ENCODE data around the gene TACC2.
"Not testable (repeated sequence)": the region's sequence is repeated elsewhere in the genome, so short reads cannot be mapped to it uniquely, and the experiment has no call there.

TACC2 gene, protein sequence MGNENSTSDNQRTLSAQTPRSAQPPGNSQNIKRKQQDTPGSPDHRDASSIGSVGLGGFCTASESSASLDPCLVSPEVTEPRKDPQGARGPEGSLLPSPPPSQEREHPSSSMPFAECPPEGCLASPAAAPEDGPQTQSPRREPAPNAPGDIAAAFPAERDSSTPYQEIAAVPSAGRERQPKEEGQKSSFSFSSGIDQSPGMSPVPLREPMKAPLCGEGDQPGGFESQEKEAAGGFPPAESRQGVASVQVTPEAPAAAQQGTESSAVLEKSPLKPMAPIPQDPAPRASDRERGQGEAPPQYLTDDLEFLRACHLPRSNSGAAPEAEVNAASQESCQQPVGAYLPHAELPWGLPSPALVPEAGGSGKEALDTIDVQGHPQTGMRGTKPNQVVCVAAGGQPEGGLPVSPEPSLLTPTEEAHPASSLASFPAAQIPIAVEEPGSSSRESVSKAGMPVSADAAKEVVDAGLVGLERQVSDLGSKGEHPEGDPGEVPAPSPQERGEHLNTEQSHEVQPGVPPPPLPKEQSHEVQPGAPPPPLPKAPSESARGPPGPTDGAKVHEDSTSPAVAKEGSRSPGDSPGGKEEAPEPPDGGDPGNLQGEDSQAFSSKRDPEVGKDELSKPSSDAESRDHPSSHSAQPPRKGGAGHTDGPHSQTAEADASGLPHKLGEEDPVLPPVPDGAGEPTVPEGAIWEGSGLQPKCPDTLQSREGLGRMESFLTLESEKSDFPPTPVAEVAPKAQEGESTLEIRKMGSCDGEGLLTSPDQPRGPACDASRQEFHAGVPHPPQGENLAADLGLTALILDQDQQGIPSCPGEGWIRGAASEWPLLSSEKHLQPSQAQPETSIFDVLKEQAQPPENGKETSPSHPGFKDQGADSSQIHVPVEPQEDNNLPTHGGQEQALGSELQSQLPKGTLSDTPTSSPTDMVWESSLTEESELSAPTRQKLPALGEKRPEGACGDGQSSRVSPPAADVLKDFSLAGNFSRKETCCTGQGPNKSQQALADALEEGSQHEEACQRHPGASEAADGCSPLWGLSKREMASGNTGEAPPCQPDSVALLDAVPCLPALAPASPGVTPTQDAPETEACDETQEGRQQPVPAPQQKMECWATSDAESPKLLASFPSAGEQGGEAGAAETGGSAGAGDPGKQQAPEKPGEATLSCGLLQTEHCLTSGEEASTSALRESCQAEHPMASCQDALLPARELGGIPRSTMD (N-terminal part only)

DNA sequence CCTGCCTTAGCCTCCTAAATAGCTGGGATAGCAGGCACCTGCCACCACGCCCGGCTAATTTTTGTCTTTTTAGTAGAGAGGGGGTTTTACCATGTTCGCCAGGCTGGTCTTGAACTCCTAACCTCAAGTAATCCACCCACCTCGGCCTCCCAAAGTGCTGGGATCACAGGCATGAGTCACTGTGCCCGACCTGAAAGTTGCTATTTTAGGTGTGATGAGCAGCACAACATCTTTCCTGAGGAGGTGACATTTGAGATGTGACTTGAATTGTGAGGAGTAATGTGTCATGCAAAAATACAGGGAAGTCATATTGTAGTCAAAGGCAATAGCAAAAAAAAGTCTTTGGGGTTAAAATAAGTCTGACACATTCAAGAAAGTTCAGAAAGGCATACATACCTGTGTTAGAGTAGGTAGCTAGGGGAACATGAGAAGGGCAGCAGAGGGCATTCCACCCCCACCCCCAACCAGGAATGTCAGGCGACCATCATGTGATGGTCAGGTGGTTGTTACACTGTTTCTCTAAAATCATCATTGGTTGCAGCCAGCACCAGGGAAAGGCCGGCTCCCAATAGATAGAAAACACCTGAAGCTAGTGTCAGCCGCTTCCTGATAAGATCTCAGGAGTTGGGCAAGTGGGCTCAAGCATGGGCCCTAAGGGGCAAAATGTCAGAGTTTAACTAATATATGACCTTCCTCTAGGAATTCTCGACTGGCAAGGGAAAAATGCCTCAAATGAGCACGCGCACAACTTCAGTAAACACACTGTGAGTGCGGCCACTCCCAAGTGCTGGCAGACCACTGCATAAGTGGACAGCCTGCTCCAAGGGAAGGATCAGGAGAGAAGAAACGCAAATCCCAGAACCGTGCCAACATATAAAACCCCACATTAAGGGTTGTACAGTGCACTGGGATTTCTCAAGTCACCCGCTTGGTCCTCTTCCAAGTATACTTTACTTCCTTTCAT is at the start of gene TACC2:
TACC2 (plus strand) TSS at position 803 of the 964 bp plus-strand sequence. CDS start 32,819 bp downstream, outside the sequence.
- DNase-seq (ENCODE audit: low read depth) = no peak

DNA sequence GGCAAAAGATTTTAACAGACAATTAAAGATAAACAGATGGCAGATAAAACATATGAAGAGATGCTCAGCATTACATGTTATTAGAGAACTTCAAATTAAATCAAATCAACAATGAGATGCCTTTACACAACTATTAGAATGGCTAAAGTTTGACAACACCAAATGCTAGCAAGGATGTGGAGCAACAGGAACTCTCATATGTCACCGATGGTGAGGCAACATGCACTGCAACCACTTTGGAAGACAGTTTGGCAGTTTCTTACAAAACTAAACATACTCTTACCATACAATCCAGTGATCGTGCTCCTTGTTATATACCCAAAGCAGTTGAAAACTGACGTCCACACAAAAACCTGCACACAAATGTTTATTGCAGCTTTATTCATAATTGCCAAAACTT is 47.4 kb upstream of the TACC2 start:
- no peak for DNase-seq (ENCODE audit: low read depth)

DNA sequence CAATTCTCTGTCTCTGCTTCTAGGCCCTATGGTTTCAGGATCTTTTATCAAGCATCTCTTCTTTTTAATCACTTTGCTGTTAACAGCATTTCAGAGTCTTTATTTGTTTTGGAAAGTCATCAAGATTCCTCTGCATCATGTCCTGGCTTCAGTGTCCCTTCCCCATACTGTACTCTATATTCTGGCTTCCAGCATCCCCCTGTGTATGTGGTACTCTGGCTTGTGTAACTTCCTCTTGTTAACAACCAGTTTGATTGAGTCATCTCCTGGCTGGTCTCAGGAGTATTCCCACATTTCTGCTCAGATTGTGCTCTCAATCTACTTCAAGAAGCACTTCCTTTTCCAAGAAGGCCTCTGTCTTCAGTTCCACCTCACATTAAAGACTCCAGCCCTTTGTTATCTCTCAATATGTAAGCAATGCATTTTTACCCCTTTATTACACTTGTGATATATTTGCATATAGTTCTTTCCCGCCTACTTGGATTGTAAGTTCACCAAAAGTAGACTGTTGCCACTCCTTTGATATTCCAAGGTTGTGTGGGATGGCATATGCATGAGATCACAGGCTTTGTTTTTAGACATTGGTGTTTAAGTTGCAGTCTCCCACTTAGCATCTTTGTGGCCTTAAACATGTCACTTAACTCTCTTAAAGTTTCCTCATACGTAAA is 46.1 kb upstream of the TACC2 start:
- DNase-seq (ENCODE audit: low read depth) = no peak

DNA sequence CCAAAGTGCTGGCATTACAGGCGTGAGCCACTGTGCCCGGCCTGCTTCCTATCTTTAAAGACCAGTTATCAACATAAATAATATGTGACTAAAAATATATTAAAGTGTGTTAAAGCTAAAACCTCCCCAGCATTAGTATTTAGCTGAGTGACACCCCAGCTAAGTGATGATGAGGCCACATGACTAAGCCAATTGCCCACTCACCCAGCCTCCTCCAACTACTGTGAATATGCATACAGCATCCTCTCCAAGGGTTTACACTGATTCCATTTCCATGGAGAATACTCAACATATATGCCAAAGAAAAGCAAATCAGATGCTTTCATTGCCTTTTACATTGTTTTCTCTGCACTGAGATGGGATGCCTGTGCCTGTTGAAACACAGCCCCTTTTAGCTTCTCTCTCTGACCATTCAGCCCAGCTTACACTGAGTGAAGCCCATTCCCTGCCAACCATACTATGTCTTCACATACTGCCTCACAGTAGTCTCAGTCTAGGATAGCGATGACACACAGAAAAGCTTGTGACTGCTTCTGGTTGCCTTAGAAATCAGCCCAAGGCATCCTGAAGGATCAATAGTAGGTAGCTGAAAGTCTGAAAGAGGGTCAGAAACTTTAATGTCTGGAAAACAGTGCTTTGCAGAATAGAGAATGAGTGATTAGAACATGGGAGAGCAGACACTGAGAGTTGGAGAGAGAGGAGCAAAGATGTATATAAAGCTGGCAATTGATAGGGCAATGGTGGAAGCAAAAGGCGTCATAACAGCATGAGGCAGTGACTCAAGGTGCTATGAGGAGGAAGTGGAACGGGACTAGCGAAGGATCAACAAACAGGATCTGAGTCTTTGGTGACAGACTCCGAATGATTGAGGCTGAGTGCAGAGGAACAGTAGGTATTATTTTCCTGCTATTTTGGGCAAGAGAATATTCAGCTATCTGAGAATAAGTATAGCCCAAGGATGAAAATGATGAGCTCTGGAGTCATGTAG is 41.3 kb upstream of the TACC2 start:
- DNase-seq (ENCODE audit: low read depth) = no peak

DNA sequence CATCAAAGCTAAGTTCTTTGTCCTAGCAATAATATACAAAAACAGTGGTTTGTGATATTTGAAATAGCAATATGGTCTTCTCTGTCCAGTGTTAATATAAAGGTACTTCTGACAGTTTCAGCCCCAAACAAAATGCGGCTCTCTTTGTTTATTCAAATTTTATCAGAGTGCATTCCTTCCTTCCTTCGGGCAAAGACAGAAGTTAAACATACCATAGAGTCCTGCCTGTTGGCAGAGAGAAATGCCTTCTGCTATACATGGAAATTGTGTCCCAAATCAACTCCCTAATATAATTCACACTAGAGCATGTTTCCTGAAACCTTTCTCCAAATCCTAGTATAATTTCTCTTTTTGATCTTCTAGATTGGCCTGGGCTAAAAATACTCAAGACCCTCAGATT is 39.9 kb upstream of the TACC2 start:
- DNase-seq (ENCODE audit: low read depth) = no peak

DNA sequence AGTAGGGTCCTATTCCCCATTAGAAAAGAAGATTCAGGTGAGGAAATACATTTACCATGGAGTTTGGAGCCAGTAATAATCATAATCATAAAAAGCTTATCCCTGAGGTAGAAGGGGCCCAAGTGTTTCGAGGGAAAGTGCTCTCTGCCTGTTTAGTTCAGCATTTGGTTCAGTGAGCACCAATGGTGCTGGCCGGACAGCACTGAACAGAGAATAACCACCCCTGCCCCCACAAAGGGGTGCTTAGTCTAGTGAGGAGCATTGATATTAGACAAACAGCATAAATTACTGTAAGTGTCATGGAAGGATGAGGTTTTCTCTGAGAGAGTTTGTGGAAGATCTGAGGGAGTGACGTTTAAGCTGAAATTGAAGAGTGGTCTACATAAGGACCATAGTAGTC is 39.5 kb upstream of the TACC2 start:
- no peak for DNase-seq (ENCODE audit: low read depth)

DNA sequence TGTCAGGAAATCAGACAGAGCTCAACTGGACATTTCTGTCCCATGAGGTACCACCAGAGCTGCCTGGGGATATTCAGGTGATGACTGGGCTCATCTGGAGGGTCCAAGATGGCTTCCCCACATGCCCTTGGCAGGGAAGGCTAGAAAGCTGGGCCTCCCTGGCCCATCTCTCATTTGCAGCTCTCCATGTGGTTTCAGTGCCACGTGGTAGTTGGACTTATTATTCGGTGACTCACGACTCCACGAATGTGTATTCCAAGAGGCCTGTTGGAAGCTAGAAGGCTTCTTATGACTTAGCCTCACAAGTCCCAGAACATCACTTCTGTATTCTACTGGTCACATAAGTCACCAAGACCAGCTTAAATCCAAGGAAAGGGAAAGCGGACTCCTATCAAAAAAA is 36.7 kb upstream of the TACC2 start:
- DNase-seq (ENCODE audit: low read depth) = no peak

DNA sequence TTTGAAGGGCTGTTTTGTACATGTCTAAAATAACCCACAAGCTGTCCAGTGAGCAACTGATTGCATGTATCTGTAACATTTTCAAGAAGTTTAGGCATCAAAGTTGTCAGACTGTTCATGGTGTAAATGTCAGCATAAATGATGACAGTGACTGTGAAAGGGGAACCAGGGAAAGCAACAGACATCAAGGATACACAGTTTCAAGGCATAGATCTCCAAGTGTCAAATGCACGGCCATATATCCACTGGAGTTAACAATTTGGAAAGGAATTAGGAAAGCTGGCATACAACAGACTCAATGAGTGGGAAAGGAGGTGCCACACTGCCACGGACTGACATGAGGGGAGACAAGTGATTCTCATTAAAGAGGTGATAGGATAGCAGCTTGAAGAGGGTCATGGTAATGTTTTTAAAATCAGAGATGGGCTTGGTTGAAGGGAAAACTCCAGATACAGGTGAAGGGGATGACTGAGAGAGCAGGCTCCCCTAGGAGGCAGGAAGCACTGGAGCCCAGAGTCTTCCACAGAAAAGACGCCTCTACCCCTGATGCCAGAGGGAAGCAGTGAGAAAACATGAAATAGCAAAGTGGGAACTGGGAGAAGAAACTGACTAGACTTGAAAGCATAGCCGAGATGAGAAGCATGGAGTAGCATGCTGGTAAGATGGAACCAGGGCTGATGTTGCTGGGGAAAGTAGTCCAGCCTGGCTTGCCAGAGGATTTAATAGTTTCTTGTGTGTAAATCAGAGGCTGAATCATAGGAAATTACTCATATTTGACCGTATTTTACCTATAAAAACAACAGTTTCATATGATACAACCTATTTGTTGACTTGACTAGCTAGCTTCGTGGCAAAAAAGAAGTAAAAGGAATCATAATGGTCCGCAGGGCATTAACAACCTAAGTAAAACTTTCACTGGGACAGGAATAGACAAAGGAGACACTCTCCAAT is 32.6 kb upstream of the TACC2 start:
- no peak for DNase-seq (ENCODE audit: low read depth)

DNA sequence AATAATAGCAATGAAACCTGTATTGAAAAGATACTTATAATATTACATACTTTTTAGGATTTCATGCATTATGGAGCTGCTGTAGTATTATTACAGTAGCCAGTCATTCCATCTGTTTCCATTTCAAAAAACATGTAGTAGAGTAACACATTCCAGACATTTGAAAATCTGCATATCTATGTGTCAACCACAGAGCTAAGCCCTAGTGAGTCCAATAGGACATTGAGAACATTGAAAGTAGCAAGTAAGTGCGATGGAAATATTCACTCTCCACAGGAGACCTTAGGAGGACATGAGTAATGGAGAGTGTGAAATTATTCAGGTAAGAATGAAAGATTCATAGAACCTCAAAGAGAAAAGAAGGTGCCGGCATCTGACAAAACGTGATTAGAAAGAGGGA is 29.3 kb upstream of the TACC2 start:
- no peak for DNase-seq (ENCODE audit: low read depth)

DNA sequence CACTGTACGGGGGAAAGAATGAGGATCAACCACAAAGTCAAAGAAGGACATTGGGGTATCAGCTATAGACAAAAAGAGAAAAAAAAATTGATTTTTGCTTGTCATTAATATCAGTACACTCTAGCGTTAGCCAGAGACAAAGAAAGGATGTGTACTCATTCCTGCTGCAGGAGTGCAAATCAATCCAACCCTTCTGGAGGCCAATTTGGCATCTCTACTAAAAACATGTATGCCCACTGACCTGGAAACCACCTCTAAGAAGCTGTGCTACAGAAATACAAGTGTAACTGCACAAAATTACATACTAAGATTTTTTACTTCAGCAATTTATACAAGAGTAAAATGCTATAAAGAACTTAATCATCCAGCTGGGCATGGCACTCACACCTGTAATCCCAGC is 27.5 kb upstream of the TACC2 start:
- no peak for DNase-seq (ENCODE audit: low read depth)

DNA sequence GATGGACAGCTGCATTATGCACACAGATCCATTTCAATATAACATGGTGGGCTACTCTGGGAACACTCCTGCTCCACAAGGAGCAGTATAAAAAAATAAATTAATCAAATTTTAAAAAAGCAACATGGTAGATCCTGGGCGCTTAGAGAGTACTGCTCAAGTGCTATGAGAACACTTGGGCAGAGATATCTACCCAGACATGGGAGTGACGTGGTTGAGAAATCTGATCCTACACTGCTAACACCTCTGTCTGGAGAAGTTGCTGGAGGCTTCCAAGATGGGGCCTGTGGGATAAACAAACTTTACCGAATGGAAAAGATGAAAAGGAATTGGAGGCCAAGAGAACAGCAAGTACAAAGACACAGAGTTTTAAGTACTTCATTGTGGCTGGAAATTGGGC is 23.0 kb upstream of the TACC2 start:
- no peak for DNase-seq (ENCODE audit: low read depth)

DNA sequence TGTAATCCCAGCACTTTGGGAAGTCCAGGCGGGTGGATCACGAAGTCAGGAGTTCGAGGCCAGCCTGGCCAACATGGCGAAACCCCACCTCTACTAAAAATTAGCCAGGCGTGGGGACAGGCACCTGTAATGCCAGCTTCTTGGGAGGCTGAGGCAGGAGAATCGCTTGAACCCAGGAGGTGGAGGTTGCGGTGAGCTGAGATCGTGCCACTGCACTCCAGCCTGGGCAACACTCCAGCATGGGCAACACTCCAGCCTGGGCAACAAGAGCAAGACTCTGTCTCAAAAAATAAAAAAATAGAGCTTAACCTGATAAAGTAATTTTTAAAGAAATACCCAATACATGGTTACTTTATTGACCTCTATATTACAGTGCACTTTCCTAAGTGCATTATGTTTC is 19.9 kb upstream of the TACC2 start:
- not testable (repeated sequence) for DNase-seq (ENCODE audit: low read depth)

DNA sequence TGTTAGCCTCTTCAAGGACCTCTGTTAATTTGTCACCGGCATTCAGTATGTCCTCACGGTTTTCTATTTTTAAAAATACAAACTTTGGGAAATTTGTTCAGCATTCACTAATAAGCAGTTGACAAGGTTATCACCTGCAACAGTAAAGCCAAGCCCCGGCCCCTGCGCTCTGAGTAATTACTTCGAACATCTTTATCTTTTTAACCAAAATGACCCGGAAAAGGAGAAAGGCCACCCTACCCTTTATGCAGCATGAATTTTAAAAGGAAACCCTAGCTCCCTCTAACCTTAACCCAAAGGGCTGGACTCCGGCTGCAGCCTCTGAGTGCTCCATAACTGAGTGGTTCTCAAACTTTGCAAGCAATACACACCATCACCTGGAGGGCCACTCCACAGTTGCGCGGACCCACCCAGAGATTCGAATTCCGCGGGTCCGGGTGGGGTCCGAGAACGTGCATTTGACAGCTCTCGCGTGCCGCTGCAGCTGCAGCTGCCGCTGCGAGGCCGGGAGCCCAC is 14.9 kb upstream of the TACC2 start:
- no peak for DNase-seq (ENCODE audit: low read depth)

DNA sequence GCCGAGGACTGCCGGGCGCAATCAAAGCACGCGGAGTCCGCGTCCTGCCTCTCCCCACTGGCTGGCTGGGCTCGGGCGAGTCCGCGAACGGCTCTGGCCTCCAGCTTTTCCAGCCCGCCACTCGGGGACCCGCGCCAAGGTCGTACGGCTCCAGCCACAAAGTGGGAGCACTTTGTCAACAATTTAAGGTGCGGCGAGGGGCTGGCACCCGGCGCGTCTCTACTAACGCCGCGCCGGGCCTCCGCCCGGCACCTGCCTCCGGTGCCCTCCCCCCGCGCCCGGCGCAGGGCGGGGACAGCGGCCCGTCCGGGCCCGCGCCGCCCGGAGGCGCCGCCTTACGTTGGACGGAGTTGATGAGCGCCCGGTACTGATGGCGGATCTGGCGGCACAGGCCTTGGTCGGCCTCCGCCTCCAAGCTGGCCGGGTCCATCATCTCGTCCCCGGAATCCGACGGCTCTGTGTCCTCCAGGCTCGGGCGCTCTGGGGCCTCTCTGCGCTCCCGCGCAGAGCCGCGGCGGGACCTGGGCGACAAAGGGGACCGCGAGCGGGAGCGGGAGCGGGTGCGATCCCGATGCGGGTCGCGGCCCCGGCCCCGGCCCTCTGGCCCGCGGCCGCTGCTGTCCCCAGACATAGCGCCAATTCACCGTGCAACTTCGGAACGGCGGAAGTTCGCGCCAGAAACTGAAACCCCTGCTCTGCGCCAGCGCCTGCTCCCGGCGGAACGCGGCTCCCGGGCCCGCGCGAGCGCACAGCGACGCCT is 14.2 kb upstream of the TACC2 start, which contains the start of gene NSMCE4A:
NSMCE4A (minus strand) TSS at position 683 of the 760 bp plus-strand sequence; CDS start at position 631, 52 bp downstream.
- peak; percentile 15 for DNase-seq (ENCODE audit: low read depth)

DNA sequence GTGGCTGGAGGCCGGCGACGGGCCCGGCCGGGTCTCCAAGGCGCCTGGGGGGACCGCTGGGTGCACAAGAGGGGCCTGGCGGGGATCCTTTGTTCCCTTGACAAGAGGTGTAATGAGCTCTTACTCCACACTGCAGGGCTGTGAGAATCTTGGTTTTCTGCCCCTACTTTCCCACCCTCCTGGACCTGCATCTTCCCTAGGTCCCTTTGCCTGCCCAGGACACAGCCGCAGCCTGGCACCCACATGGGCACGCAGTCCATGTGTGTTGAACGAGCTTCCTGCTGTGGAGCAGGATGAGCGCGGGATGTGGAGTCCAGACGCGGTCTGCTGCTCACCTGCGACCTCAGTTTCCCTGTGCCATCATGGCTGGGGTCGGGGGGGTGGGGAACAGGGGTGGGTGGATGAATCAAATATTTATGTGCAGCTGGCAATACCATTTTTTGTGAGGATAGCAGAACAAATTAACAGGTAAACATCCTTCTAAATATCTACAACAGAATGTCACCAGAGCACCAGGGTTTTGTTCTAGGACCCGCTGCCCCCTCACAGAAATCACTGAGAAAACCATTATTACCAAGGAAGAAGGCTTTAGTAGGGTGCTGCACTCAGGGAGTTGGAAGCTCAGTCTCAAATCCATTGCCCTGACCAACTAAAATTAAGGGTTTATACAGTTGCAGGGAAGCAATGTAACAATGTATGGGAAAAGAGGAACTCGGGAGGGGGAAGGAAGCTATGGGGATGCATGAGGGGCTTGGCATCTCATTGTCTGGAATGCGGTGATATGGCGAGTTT is 13.5 kb upstream of the TACC2 start:
- DNase-seq (ENCODE audit: low read depth) = peak; percentile 7

DNA sequence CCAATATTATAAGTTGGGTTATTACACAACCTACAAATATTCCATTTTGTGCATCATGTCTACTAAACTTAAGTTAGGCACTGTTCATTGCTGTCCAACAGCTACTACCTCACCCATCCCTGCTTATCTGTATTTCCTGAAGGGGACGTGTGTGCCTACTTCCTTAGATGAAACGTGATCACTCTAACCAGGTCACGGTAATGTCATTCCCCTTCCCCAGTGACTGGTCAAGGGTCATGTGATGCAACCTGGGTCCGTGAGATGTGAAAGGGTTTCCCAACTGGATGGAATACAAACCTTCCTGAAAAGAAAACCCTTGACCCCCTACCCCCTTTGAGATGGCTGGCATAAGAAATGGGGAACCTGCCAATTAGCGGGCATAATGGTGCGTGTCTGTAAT is 12.4 kb upstream of the TACC2 start:
- no peak for DNase-seq (ENCODE audit: low read depth)
